ENCODE measurements around the gene PCDHGA7.
"Not testable (repeated sequence)": the region's sequence is repeated elsewhere in the genome, so short reads cannot be mapped to it uniquely, and the experiment has no call there.

The PCDHGA7 gene

GRCh38 chr5:141382469-141383294 lies at the start of gene PCDHGA7:
PCDHGA7 (plus strand) TSS chr5:141382742; CDS start chr5:141382900, 158 bp downstream.
- DNase-seq = no peak

GRCh38 chr5:141338538-141339306 lies 43.8 kb upstream of the PCDHGA7 start, which contains the start of gene PCDHGA2:
PCDHGA2 (plus strand) TSS chr5:141338760.
- DNase-seq = peak; percentile 30

- not testable (repeated sequence) for DNase-seq
These were observed 41.7 kb upstream of the PCDHGA7 start for GRCh38 chr5:141340781-141341354.

- DNase-seq = no peak
These were observed 39.8 kb upstream of the PCDHGA7 start for GRCh38 chr5:141342773-141343172.

- DNase-seq = peak; percentile 13
These were observed 39.1 kb upstream of the PCDHGA7 start, which contains the start of gene PCDHGA3 for GRCh38 chr5:141343242-141343952. PCDHGA3 (plus strand) TSS chr5:141343829; CDS start chr5:141344034, 205 bp downstream.

- no peak for DNase-seq
These were observed 38.5 kb upstream of the PCDHGA7 start for GRCh38 chr5:141343953-141344463.

- no peak for DNase-seq
These were observed 37.2 kb upstream of the PCDHGA7 start for GRCh38 chr5:141345327-141345726.

- DNase-seq = not testable (repeated sequence)
These were observed 36.5 kb upstream of the PCDHGA7 start for GRCh38 chr5:141346017-141346416.

- peak; percentile 50 for DNase-seq
These were observed 32.5 kb upstream of the PCDHGA7 start, which contains the start of gene PCDHGB1 for GRCh38 chr5:141349917-141350619. PCDHGB1 (plus strand) TSS chr5:141350099; CDS start chr5:141350261, 162 bp downstream.

GRCh38 chr5:141351591-141351990 lies 31.0 kb upstream of the PCDHGA7 start:
- DNase-seq = no peak

- no peak for DNase-seq
These were observed 27.6 kb upstream of the PCDHGA7 start, which contains the start of gene PCDHGA4 for GRCh38 chr5:141354900-141355469. PCDHGA4 (plus strand) TSS chr5:141355021; CDS start chr5:141355108, 87 bp downstream.

GRCh38 chr5:141355641-141356040 lies 26.9 kb upstream of the PCDHGA7 start:
- DNase-seq = no peak

GRCh38 chr5:141356133-141356532 lies 26.4 kb upstream of the PCDHGA7 start:
- DNase-seq = no peak

- no peak for DNase-seq
These were observed 25.6 kb upstream of the PCDHGA7 start for GRCh38 chr5:141356950-141357349.

GRCh38 chr5:141359790-141360426 lies 22.6 kb upstream of the PCDHGA7 start, which contains the start of gene PCDHGB2:
PCDHGB2 (plus strand) TSS chr5:141359994; CDS start chr5:141360136, 142 bp downstream.
- DNase-seq = peak; percentile 38

- DNase-seq = no peak
These were observed 21.9 kb upstream of the PCDHGA7 start for GRCh38 chr5:141360685-141361084.

GRCh38 chr5:141362719-141363118 lies 19.8 kb upstream of the PCDHGA7 start:
- no peak for DNase-seq

- DNase-seq = no peak
These were observed 18.4 kb upstream of the PCDHGA7 start, which contains the start of gene PCDHGA5 for GRCh38 chr5:141363952-141364660. PCDHGA5 (plus strand) TSS chr5:141364162; CDS start chr5:141364331, 169 bp downstream.

Data from COR-L47 (cell line).